A549 treated with AZD9567 at 1 μM for 4 hours (cell line): Measurements from ENCODE around the gene HOXA9. TPM values are rescaled to one million over a fixed set of nuclear protein-coding genes. Genes with fewer than 3 reads are reported as not detected.

Source experiments
- total RNA-seq: library from RNA; stranded (reverse); fragments of 200-300 nt; extraction: Qiagen RNA extraction; gene quantifications from 5 replicates; pipeline ENCODE4 v1.2.3, GENCODE V29; 2022; ENCODE audit not compliant: insufficient read depth

Gene HOXA9
- 0.24 to 0.67 TPM (median 0.60 TPM) in 4 of 5 replicates, not detected in the other for total RNA-seq

DNA sequence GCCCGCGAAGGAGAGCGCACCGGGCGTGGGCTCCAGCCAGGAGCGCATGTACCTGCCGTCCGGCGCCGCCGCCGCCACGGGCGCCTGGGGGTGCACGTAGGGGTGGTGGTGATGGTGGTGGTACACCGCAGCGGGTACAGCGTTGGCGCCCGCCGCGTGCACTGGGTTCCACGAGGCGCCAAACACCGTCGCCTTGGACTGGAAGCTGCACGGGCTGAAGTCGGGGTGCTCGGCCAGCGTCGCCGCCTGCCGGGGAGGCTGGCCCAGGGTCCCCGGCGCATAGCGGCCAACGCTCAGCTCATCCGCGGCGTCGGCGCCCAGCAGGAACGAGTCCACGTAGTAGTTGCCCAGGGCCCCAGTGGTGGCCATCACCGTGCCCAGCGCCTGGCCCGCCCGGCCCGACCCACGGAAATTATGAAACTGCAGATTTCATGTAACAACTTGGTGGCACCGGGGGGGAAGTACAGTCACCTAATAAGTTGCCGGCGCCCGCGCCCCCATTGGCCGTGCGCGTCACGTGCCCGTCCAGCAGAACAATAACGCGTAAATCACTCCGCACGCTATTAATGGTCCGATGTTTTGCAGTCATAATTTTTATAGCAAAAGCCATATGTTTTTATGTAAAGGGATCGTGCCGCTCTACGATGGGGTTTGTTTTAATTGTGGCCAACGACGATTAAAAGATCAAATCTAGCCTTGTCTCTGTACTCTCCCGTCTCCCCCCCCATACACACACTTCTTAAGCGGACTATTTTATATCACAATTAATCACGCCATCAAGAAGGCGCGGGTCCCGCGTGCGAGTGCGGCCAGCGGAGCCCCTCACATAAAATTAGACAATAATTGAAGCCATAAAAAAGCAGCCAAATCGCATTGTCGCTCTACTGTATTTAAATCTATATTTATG, at the start of gene HOXA9:
TSS of gene HOXA9 (minus strand) at position 449 of the 907 bp plus-strand sequence. CDS start at position 369, 80 bp downstream.

DNA sequence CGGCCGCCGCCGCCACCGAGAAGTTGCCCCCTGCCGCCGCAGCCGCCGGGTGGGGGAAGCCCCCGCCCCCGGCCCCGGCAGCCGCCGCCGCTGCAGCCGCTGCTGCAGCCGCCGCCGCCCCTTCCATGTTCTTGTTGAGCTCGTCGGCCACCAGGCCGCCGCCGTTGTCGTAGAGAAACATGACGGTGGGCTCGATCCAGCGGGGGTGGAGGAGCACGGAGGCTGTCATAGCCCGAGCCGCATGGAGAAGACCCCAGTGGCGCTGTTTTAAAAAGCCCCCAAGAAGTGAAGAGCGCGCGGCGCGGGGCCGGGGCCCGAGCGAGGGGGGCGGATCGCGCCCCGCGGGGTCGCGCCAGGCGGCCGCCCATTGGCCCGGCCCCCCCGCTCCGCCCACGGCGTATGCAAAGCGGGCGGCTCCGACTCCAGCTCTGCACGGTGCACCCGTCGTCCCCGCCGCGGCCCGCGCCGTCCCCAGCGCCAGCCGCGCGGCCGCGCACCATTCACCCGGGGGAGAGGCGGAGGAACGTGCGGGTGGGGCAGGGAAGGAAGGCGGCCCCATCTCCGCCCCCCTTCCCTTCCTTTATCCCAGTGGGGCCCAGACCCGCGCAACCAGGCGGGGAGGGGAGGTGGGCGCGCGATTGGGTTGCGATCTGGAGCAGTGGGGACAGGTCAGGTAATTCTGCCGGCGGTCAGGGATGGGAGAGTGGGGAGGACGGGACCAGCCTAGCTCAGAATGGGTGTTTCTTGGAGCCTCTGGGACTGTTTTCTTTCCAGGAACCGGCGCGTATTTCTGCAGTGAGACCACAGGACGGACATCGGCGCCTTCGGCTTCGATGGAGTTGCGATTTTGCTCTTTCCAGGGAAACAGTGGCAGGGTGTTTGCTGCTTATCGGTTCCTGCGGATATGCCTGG, 34.8 kb upstream of the HOXA9 start, which contains the start of gene HOXA13:
TSS of gene HOXA13 (minus strand) at position 243 of the 912 bp plus-strand sequence. CDS start at position 229, 14 bp downstream.

DNA sequence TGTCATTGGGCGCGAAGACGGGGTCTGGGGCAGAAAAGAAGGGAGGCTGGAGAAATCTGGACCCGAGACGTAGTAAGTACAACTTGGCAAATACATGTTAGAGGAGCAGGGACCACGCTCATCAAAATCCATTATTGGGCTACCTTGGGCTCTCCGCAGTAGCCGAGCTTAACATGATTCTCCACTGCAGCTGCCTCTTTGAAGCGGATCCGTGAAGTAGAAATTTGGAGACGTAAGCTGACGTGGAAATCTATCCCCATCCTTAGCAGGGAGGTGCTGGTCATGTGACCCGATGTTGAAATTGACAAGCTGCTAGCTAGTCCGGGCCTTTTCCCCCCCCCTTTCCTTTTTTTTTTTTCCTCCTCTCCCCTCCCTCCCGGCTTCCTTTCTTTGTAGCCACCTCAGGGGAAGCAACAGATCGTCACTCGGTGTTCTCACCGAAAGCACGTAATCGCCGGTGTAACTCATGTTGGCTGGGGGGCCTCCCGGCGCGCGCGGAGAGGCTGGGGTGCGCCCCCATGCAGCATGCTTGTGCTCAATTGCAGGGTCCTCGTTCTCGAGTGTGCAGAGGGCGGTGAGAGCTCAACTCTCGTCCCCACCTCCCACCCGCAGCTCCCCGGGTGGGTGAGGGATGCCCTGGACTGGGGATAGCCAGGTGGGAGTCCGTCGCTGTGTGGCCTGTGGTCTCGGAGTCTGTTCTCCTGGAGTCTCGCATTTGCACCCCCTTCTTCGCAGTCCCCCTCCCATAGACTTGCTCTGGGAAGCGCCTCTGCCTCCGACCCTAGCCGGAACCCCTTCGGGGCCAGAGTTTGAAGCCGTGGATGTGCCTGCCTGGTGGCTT, 19.9 kb upstream of the HOXA9 start, which contains the start of gene HOXA11:
TSS of gene HOXA11 (minus strand) at position 220 of the 841 bp plus-strand sequence. CDS start at position 132, 88 bp downstream.

GRCh38 chr7:27173956-27174873, 8.9 kb upstream of the HOXA9 start, which contains the start of gene HOXA10:
HOXA10 (minus strand) TSS chr7:27174320; CDS start chr7:27174306, 14 bp downstream.

DNA sequence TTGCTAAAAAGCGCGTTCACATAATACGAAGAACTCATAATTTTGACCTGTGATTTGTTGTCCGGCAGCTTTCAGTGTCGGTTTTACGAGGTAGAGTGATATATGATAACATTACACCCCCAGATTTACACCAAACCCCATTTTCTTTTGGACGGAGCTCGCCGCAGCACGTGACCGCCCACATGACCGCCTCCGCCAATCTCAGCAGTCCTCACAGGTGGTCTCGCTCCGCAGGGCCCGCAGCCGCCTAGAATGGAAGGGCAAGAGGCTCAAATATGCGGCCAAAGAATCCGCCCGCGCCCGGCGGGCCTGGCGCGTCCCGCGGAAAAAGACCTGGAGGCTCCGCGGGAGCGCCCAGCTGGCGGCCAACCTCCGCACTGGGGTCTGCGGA, 8.8 kb downstream of the HOXA9 start, which contains the start of gene HOXA7:
TSS of gene HOXA7 (minus strand) at position 168 of the 391 bp plus-strand sequence. CDS start at position 38, 130 bp downstream.

GRCh38 chr7:27151931-27152815, 13.2 kb downstream of the HOXA9 start, which contains the start of gene HOXA3:
HOXA3 (minus strand) TSS chr7:27152583; CDS start chr7:27110640, 41,943 bp downstream.

DNA sequence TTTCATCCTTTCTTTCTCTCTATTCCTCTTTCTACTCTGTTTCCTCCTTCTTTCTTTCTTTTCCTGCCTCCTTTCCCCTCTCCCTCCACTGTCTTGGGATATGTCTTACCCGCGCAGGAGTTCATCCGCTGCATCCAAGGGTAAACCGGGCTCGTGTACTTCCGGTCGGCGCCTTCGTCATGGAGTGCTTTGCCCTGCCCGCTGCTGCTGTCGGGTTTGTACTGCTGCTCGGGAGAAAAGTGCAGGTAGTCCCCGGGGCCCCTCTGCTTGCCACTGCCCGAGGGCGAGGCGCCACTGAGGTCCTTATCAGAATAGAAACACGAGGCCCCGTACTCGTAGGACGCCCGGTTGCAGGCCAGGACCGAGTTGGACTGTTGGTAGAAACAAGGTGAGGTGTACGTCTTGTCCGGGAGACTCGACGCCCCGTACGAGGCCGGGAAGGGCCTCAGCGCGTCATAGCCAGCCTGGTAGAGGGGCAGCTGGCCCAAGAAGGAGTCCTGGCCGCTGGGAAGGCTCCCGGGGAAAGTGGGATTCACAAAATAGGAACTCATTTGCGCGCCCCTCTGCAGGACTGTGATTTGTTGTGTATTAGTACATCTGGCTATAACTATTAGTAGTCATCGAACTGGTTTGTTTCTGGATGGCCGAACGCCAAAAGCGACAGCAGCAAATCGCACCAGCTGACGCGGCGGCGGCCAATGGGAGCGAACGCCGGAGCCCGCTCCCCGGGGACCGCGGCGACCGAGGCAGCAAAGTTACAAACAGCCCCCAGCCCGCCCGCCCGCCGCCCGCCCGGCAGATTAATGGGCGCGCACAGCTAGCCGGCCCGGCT, 17.9 kb downstream of the HOXA9 start, which contains the start of gene HOXA6:
TSS of gene HOXA6 (minus strand) at position 576 of the 832 bp plus-strand sequence. CDS start at position 551, 25 bp downstream.

DNA sequence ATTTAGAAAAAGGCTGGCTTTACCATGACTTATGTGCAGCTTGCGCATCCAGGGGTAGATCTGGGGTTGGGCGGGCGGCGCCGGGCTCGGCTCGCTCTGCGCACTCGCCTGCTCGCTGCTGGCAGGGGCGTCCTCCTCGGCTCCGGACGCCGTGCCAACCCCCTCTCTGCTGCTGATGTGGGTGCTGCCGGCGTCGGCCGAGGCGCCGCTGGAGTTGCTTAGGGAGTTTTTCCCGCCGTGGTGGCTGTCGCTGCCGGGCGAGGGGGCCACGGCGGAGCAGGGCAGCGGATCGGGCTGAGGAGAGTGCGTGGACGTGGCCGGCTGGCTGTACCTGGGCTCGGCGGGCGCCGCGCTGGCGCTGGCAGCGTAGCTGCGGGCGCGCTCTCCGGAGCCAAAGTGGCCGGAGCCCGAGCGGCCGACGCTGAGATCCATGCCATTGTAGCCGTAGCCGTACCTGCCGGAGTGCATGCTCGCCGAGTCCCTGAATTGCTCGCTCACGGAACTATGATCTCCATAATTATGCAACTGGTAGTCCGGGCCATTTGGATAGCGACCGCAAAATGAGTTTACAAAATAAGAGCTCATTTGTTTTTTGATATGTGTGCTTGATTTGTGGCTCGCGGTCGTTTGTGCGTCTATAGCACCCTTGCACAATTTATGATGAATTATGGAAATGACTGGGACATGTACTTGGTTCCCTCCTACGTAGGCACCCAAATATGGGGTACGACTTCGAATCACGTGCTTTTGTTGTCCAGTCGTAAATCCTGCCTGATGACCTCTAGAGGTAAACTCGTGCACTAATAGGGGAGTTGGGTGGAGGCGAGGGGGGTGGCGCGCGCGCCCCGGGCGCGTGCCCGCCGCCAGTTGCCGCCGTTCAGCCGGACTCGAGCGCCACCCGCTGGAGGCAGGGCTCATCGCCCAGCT, 22.1 kb downstream of the HOXA9 start, which contains the start of gene HOXA5:
TSS of gene HOXA5 (minus strand) at position 659 of the 927 bp plus-strand sequence. CDS start at position 585, 74 bp downstream.

GRCh38 chr7:27130540-27131389, 34.6 kb downstream of the HOXA9 start, which contains the start of gene HOXA4:
HOXA4 (minus strand) TSS chr7:27130757; CDS start chr7:27130733, 24 bp downstream.

Other genes starting within 250 kb of the HOXA9 start
- 1.3 to 3.9 TPM (median 2.8 TPM) in 5 replicates for gene HOXA1, start 69.5 kb downstream of the HOXA9 start, total RNA-seq
- gene HOXA2, start 62.9 kb downstream of the HOXA9 start, total RNA-seq, result 0.58 to 1.9 TPM (median 0.73 TPM) in 5 replicates
- gene HOXA4, start 34.8 kb downstream of the HOXA9 start, total RNA-seq, result 1.1 to 1.7 TPM (median 1.4 TPM) in 4 of 5 replicates, not detected in the other
- 2.8 to 6.5 TPM (median 4.9 TPM) in 5 replicates for gene HOXA5, start 21.9 kb downstream of the HOXA9 start, total RNA-seq
- gene HOXA6, start 17.8 kb downstream of the HOXA9 start, total RNA-seq, result 0.94 to 1.8 TPM (median 1.5 TPM) in 4 of 5 replicates, not detected in the other
- 3.6 to 6.3 TPM (median 5.2 TPM) in 5 replicates for gene HOXA3, start 13.0 kb downstream of the HOXA9 start, total RNA-seq
- gene HOXA7, start 8.9 kb downstream of the HOXA9 start, total RNA-seq, result 3.0 to 3.9 TPM (median 3.7 TPM) in 5 replicates
- 5.9 to 7.8 TPM (median 6.2 TPM) in 5 replicates for gene HOXA10, start 8.8 kb upstream of the HOXA9 start, total RNA-seq
- 0.31 to 0.49 TPM (median 0.38 TPM) in 4 of 5 replicates, not detected in the other for gene HOXA11, start 19.7 kb upstream of the HOXA9 start, total RNA-seq
- gene HOXA13, start 34.6 kb upstream of the HOXA9 start, total RNA-seq, result 0.88 to 2.3 TPM (median 2.1 TPM) in 5 replicates
- gene EVX1, start 77.3 kb upstream of the HOXA9 start, total RNA-seq, result 0.05 to 0.14 TPM (median 0.06 TPM) in 4 of 5 replicates, not detected in the other